Endodermal cell (in vitro differentiated cells): ENCODE data around the gene ELAPOR1. TPM values are rescaled to one million over a fixed set of nuclear protein-coding genes. Genes with fewer than 3 reads are reported as not detected.

ENCODE experiments used
- DNase-seq: peaks from one replicate; pipeline ENCODE4 v3.0.0-alpha.2; 2017
- H3K27ac ChIP-seq: 2 replicates; pipeline ENCODE4 v1.5.1; 2013; ENCODE audit warnings: mild to moderate bottlenecking, low read depth, low read length, moderate library complexity
- H3K27me3 ChIP-seq: 2 replicates; pipeline ENCODE4 v1.6.1; 2013; ENCODE audit warnings: mild to moderate bottlenecking, low read length, moderate library complexity; ENCODE audit not compliant: insufficient read depth, control insufficient read depth, poor library complexity, severe bottlenecking
- H3K36me3 ChIP-seq: 2 replicates; pipeline ENCODE4 v1.7.0; 2013; ENCODE audit warnings: mild to moderate bottlenecking, low read length, moderate library complexity; ENCODE audit not compliant: control insufficient read depth, insufficient read depth
- H3K4me1 ChIP-seq: one replicate; pipeline ENCODE4 v1.7.0; 2013; ENCODE audit warnings: low read length; ENCODE audit not compliant: control insufficient read depth, insufficient read depth
- H3K4me3 ChIP-seq: 2 replicates; pipeline ENCODE4 v1.5.1; 2013; ENCODE audit warnings: mild to moderate bottlenecking, low read length, moderate library complexity
- H3K9ac ChIP-seq: 2 replicates; pipeline ENCODE4 v1.6.1; 2013; ENCODE audit warnings: mild to moderate bottlenecking, low read length, moderate library complexity; ENCODE audit not compliant: poor library complexity, severe bottlenecking; ENCODE audit errors: extremely low read depth
- H3K9me3 ChIP-seq: 2 replicates; pipeline ENCODE4 v1.6.1; 2013; ENCODE audit warnings: mild to moderate bottlenecking, low read length, moderate library complexity; ENCODE audit not compliant: control insufficient read depth
- H3K27ac Mint-ChIP-seq: 2 replicates; pipeline ENCODE4 v1.8.0; 2020; ENCODE audit warnings: mixed read lengths
- H3K27me3 Mint-ChIP-seq: 2 replicates; pipeline ENCODE4 v1.8.0; 2021; ENCODE audit warnings: mild to moderate bottlenecking, mixed read lengths; ENCODE audit not compliant: insufficient read depth
- H3K36me3 Mint-ChIP-seq: 2 replicates; pipeline ENCODE4 v1.8.0; 2020; ENCODE audit warnings: low read depth, mixed read lengths
- H3K4me1 Mint-ChIP-seq: 2 replicates; pipeline ENCODE4 v1.8.0; 2020; ENCODE audit warnings: mixed read lengths
- H3K4me3 Mint-ChIP-seq: 2 replicates; pipeline ENCODE4 v1.8.0; 2020; ENCODE audit warnings: mild to moderate bottlenecking, moderate library complexity, mixed read lengths
- H3K9me3 Mint-ChIP-seq: 2 replicates; pipeline ENCODE4 v1.8.0; 2020; ENCODE audit warnings: mild to moderate bottlenecking, mixed read lengths
- WGBS, 2 experiments: methylation state at CpG; one replicate each; pipeline versions ENCODE4 v1.1.5 to v1.1.7; 2013; ENCODE audit warnings: missing lambda C conversion rate in 2 of 2, mixed read lengths in 1 of 2; ENCODE audit not compliant: insufficient coverage in 1 of 2, insufficient read length in 1 of 2; 5-methylcytosine and 5-hydroxymethylcytosine counted together
- total RNA-seq, 2 donors: library from RNA; stranded (reverse); fragmentation: NEBNext Ultra II Directional in 1 of 2; extraction: Animal tissue kit (Norgen Biotek cat#: 25700) in 1 of 2; gene quantifications; 2 replicates in 1 of 2; 3 replicates in 1 of 2; pipeline ENCODE4 v1.2.1, GENCODE V29; 2021
- TF ChIP-seq, protein P1 (sequence below): fragments of 200-600 bp; sonication (generic); conservative IDR thresholded peaks from 2 replicates; pipeline ENCODE4 v1.5.0; 2021; ENCODE audit warnings: antibody characterized with exemption, mild to moderate bottlenecking

ELAPOR1 gene
- total RNA-seq, 2 donors from 2014 or later, result 0.48 to 0.89 TPM

DNA sequence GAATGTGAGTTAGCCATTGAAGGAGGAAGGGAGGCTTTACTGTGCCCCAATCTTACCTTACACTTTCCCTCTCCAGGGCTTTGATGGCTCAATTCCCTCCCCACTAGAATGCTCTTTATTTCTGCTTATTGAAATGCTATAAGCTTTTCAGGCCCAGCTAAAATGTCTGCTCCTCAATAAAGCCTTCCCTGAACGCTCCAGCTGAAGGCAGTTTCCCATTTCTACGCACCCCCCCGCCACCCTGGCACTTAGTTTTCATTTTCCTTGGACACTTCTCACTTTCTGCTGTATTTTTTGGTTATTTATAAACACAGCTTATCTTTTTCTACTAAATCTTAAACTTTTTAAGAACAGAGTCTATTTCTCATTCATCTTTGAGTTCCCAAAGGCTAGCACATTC is 30.4 kb upstream of the ELAPOR1 start:
- Histone ChIP-seq H3K27me3 (no peaks in the 10 kb centered on the region), H3K27ac (peak overlapping the region; percentile 96), H3K9ac (no peak overlapping the region), H3K4me3 (no peak overlapping the region), H3K9me3 (no peaks in the 10 kb centered on the region), H3K4me1 (no peaks in the 10 kb centered on the region), H3K36me3 (no peaks in the 10 kb centered on the region)
- Mint-ChIP-seq H3K27ac (no peak overlapping the region), H3K4me1 (peaks cover 8% of the 10 kb centered on the region), H3K36me3 (no peaks in the 10 kb centered on the region), H3K9me3 (no peaks in the 10 kb centered on the region), H3K4me3 (no peak overlapping the region), H3K27me3 (no peaks in the 10 kb centered on the region)
- WGBS, 2 experiments, result 88 to 94% methylated on average over 3 of the region's 3 CpGs
- TF ChIP-seq, protein P1, sequence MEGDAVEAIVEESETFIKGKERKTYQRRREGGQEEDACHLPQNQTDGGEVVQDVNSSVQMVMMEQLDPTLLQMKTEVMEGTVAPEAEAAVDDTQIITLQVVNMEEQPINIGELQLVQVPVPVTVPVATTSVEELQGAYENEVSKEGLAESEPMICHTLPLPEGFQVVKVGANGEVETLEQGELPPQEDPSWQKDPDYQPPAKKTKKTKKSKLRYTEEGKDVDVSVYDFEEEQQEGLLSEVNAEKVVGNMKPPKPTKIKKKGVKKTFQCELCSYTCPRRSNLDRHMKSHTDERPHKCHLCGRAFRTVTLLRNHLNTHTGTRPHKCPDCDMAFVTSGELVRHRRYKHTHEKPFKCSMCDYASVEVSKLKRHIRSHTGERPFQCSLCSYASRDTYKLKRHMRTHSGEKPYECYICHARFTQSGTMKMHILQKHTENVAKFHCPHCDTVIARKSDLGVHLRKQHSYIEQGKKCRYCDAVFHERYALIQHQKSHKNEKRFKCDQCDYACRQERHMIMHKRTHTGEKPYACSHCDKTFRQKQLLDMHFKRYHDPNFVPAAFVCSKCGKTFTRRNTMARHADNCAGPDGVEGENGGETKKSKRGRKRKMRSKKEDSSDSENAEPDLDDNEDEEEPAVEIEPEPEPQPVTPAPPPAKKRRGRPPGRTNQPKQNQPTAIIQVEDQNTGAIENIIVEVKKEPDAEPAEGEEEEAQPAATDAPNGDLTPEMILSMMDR, result no peak
- DNase-seq, result no peak

DNA sequence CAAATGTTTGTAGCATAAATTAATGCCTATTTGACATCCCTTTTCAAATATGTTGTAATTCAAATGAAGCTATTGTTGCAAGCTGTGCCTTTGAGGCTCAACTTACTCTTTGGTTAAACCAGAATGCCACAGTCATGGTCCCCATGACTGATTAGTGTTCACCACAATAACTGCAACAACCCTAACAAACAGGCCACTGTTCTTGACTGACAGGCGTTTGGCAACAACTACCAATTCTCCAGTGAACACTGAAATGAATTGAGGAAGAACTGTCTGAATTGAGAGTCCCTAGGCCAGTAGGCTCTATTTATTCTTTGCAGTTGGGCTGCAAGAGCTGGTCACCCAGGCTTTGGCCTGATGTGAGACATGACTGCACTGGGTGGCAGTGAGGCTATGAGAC is 30.0 kb upstream of the ELAPOR1 start:
- H3K4me1 ChIP-seq, result no peaks in the 10 kb centered on the region
- no peaks in the 10 kb centered on the region for H3K27me3 ChIP-seq
- H3K4me3 ChIP-seq, result no peak overlapping the region
- H3K27ac ChIP-seq, result peak overlapping the region; percentile 96
- DNase-seq, result no peak
- no peak overlapping the region for H3K9ac ChIP-seq
- no peak overlapping the region for H3K4me3 Mint-ChIP-seq
- no peak overlapping the region for H3K27ac Mint-ChIP-seq
- peaks cover 8% of the 10 kb centered on the region for H3K4me1 Mint-ChIP-seq
- WGBS, 2 experiments, result 60 to 65% methylated on average over 1 of the region's 1 CpG
- H3K9me3 Mint-ChIP-seq, result no peaks in the 10 kb centered on the region
- H3K27me3 Mint-ChIP-seq, result no peaks in the 10 kb centered on the region
- no peaks in the 10 kb centered on the region for H3K36me3 Mint-ChIP-seq
- H3K9me3 ChIP-seq, result no peaks in the 10 kb centered on the region
- no peaks in the 10 kb centered on the region for H3K36me3 ChIP-seq
- TF ChIP-seq, protein P1, result no peak

DNA sequence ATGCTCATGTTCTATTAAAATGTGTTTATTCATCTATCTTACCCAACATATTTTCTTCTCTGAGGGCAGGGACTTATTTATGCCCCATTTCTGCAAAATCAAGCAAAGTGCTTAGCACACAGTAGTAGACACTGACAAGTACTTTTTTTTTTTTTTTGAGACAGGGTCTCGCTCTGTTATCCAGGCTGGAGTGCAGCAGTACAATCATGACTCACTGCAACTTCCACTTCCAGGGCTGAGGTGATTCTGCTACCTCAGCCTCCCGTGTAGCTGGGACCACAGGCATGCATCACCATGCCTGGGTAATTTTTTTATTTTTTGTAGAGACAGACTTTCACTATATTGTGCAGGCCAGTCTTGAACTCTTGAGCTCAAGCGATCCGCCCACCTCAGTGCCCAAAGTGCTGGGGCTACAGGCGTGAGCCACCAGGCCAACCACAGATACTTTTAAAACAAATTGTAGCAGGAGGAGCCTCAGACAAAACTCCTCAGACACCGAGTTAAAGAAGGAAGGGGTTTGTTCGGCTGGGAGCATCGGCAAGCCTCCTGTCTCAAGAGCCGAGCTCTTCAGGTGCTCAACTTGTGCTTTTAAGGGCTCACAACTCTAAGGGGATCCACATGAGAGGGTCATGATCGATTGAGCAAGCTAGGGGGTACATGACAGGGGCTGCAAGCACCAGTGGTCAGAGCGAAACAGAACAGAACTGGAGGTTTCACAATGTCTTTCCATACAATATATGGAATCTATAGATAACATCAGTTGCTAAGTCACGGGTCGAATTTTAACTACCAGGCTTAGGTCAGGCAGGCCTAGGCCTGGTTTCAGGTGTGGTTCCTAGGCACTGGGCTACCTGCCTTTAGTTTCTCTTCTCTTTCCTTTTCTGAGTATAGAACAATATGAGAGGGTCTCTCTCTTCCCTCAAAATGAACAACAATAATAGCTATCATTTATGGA is 29.1 kb upstream of the ELAPOR1 start:
- Mint-ChIP-seq H3K4me3 (no peak overlapping the region), H3K9me3 (peaks cover 6% of the 10 kb centered on the region), H3K27me3 (no peaks in the 10 kb centered on the region), H3K4me1 (peaks cover 8% of the 10 kb centered on the region), H3K36me3 (peaks cover 3% of the 10 kb centered on the region), H3K27ac (no peak overlapping the region)
- TF ChIP-seq, protein P1, result no peak
- H3K9me3 ChIP-seq, result no peaks in the 10 kb centered on the region
- H3K27me3 ChIP-seq, result no peaks in the 10 kb centered on the region
- 87 to 94% methylated on average over 8 to 13 of the region's 13 CpGs for WGBS, 2 experiments
- no peak overlapping the region for H3K4me3 ChIP-seq
- no peaks in the 10 kb centered on the region for H3K4me1 ChIP-seq
- H3K36me3 ChIP-seq, result no peaks in the 10 kb centered on the region
- no peak overlapping the region for H3K9ac ChIP-seq
- DNase-seq, result no peak
- peak overlapping the region; percentile 96 for H3K27ac ChIP-seq
